Measurements from ENCODE around the gene ZGPAT. TPM values are rescaled to one million over a fixed set of nuclear protein-coding genes. Genes with fewer than 3 reads are reported as not detected.

The ZGPAT gene
- total and polyA plus RNA-seq, 2 of the 4 experiments (the other 2 are of a cell fraction), result 13.4 to 20.2 TPM

DNA sequence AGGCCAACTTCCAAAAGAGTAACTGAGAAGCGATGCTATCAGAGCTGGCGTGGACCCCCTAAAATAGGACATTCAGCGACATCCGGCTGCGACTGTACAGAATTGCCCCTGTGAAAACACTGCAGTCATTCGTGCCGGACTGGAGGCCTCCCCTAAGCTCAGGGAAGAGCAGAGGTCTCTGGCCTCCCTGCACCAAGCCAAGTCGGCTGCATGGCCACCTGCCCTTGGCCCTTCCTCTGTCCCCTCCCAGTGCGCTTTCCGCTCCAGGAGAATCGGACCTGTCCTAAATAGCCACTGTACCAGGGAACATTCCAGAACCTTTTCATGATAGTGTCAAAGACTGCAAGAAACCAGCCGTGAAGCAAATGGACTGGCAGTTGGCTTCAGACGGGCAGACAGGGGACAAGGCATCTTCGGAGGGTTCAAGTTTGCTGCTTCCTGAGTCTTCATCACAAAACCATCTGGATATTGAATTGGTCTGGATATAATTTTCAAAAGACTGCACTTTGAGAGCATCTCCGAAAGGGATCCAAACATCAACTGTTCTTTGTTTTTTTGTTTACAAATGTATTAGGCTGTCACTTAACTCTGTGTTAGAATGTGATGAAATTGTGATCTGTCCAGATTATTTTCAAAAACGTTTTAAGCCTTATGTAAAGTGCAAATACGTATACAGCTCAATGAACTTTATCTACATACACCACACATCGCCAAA lies 48.3 kb downstream of the ZGPAT start:
- no peak overlapping the region for H3K18ac ChIP-seq (ENCODE audit: low read depth, low read length)
- H2BK5ac ChIP-seq (ENCODE audit: low read depth, low read length, poor library complexity, severe bottlenecking), result no peak overlapping the region
- H3K4me1 ChIP-seq (ENCODE audit: control insufficient read depth, insufficient read depth, low read length), result no peaks in the 10 kb centered on the region
- H3K4me2 ChIP-seq (ENCODE audit: low read depth, low read length), result no peak overlapping the region
- no peak overlapping the region for H3K27ac ChIP-seq (ENCODE audit: insufficient read depth, low read length)
- no peak overlapping the region for H3K56ac ChIP-seq (ENCODE audit: extremely low read depth, insufficient read depth, low read length)
- no peak for DNase-seq
- WGBS, 2 experiments (ENCODE audit: extremely low coverage in 2 of 2, insufficient read length in 1 of 2), result 98% methylated on average over 9 of the region's 18 CpGs; no CpG with 5 or more reads in 1 of the 2 experiments
- POLR2A ChIA-PET (ENCODE audit: unreplicated experiment), result no interaction called here
- dilution Hi-C loops (cut with HindIII; ENCODE audit: low sequenced_read_pairs, unreplicated experiment), result no loop called here
- intact Hi-C loops (cut with micrococcal nuclease), result no loop called here
- no peak overlapping the region for H3K4me3 ChIP-seq (ENCODE audit: insufficient read depth, low read depth, low read length)
- H2AFZ ChIP-seq (replicated peaks; ENCODE audit: low read length, poor library complexity), result no peak overlapping the region
- H3K14ac ChIP-seq (replicated peaks; ENCODE audit: low read depth, low read length), result no peak overlapping the region
- in situ Hi-C loops (cut with MboI; ENCODE audit: low sequenced_read_pairs), result no loop called here
- H3K9me1 ChIP-seq (ENCODE audit: insufficient read depth, low read length), result 0 out of 2 replicates have a peak, but pooled peaks cover 4% of the 10 kb centered on the region
- no peak overlapping the region for H2AK9ac ChIP-seq (replicated peaks; ENCODE audit: low read depth, low read length, poor library complexity)
- no TSS peak for BruUV-seq (replicated peaks)
- H3K23ac ChIP-seq (ENCODE audit: low read depth, low read length), result no peak overlapping the region
- TF ChIP-seq CHD1 (IDR thresholded peaks at IDR 0.05; ENCODE audit: low read depth, low read length) (no peak), SMC3 (IDR thresholded peaks at IDR 0.05; ENCODE audit: low read depth, low read length) (no peak), MAFK (IDR thresholded peaks at IDR 0.05; ENCODE audit: low read depth, low read length) (no peak), RAD21 (IDR thresholded peaks at IDR 0.05; ENCODE audit: low read length) (no peak), MAZ (IDR thresholded peaks at IDR 0.05; ENCODE audit: borderline replicate concordance, low read depth, low read length) (no peak), POLR2A (IDR thresholded peaks at IDR 0.05; ENCODE audit: low read depth, low read length) (no peak), MXI1 (IDR thresholded peaks at IDR 0.05; ENCODE audit: borderline replicate concordance, low read depth, low read length) (no peak), CEBPB (IDR thresholded peaks at IDR 0.05; ENCODE audit: low read depth, low read length) (no peak), BHLHE40 (IDR thresholded peaks at IDR 0.05; ENCODE audit: low read depth, low read length) (no peak), NFE2L2 (IDR thresholded peaks at IDR 0.05; ENCODE audit: low read depth, low read length) (no peak), FOS (IDR thresholded peaks at IDR 0.05; ENCODE audit: low read depth, low read length) (no peak), RFX5 (IDR thresholded peaks at IDR 0.05; ENCODE audit: low read depth, low read length) (no peak), RCOR1 (IDR thresholded peaks at IDR 0.05; ENCODE audit: insufficient replicate concordance, low read length) (no peak)
- TF ChIP-seq, protein P1, sequence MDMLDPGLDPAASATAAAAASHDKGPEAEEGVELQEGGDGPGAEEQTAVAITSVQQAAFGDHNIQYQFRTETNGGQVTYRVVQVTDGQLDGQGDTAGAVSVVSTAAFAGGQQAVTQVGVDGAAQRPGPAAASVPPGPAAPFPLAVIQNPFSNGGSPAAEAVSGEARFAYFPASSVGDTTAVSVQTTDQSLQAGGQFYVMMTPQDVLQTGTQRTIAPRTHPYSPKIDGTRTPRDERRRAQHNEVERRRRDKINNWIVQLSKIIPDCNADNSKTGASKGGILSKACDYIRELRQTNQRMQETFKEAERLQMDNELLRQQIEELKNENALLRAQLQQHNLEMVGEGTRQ (IDR thresholded peaks at IDR 0.05; ENCODE audit: low read depth, low read length), result no peak
- TF ChIP-seq, protein P2, sequence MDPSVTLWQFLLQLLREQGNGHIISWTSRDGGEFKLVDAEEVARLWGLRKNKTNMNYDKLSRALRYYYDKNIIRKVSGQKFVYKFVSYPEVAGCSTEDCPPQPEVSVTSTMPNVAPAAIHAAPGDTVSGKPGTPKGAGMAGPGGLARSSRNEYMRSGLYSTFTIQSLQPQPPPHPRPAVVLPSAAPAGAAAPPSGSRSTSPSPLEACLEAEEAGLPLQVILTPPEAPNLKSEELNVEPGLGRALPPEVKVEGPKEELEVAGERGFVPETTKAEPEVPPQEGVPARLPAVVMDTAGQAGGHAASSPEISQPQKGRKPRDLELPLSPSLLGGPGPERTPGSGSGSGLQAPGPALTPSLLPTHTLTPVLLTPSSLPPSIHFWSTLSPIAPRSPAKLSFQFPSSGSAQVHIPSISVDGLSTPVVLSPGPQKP (IDR thresholded peaks at IDR 0.05; ENCODE audit: borderline replicate concordance, low read depth, low read length), result no peak
- TF ChIP-seq, protein P3, sequence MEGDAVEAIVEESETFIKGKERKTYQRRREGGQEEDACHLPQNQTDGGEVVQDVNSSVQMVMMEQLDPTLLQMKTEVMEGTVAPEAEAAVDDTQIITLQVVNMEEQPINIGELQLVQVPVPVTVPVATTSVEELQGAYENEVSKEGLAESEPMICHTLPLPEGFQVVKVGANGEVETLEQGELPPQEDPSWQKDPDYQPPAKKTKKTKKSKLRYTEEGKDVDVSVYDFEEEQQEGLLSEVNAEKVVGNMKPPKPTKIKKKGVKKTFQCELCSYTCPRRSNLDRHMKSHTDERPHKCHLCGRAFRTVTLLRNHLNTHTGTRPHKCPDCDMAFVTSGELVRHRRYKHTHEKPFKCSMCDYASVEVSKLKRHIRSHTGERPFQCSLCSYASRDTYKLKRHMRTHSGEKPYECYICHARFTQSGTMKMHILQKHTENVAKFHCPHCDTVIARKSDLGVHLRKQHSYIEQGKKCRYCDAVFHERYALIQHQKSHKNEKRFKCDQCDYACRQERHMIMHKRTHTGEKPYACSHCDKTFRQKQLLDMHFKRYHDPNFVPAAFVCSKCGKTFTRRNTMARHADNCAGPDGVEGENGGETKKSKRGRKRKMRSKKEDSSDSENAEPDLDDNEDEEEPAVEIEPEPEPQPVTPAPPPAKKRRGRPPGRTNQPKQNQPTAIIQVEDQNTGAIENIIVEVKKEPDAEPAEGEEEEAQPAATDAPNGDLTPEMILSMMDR (conservative IDR thresholded peaks at IDR 0.05; ENCODE audit: low read depth, low read length), result no peak
- peaks cover 5% of the 10 kb centered on the region; the same call in 1 of the 2 replicates for H3K36me3 ChIP-seq (ENCODE audit: control insufficient read depth, insufficient read depth, low read length)
- ATAC-seq (ENCODE audit: low read depth), result no peak
- no peak overlapping the region for H3K4ac ChIP-seq (ENCODE audit: low read depth, low read length)
- H4K5ac ChIP-seq (ENCODE audit: low read depth, low read length), result no peak overlapping the region
- no peaks in the 10 kb centered on the region for H4K20me1 ChIP-seq (ENCODE audit: insufficient read depth, low read length)
- no peaks in the 10 kb centered on the region for H3K27me3 ChIP-seq (ENCODE audit: control insufficient read depth, insufficient read depth, low read length)
- no peak overlapping the region for H2AK5ac ChIP-seq (ENCODE audit: low read depth, low read length)
- H4K91ac ChIP-seq (ENCODE audit: insufficient read depth, low read depth, low read length), result no peak overlapping the region
- peaks cover 0 to 7% of the 10 kb centered on the region in 2 experiments; a peak in 1 of 4 replicates for H3K79me1 ChIP-seq (ENCODE audit: low read depth in 1 of 2, low read length in 2 of 2)
- no peak overlapping the region for H3K9ac ChIP-seq (ENCODE audit: low read depth, low read length)
- no peak overlapping the region for H2BK20ac ChIP-seq (ENCODE audit: low read depth, low read length)
- H2BK15ac ChIP-seq (ENCODE audit: low read depth, low read length), result no peak overlapping the region
- H2BK120ac ChIP-seq (ENCODE audit: low read depth, low read length), result no peak overlapping the region
- CTCF ChIA-PET, result no interaction called here
- no peak overlapping the region for H4K8ac ChIP-seq (ENCODE audit: low read depth in 2 of 2, low read length in 2 of 2)
- H3K9me3 ChIP-seq (ENCODE audit: control insufficient read depth, insufficient read depth, low read length), result no peaks in the 10 kb centered on the region

Data from IMR-90 (cell line).